NCI-H82 treated with DMSO at 0.1 percent for 48 hours (cell line): ENCODE data around the gene GALNT7.
"Not testable (repeated sequence)": the region's sequence is repeated elsewhere in the genome, so short reads cannot be mapped to it uniquely, and the experiment has no call there.

ENCODE experiments used
- DNase-seq: peaks from one replicate; lab custom pipeline; 2025; ENCODE audit not compliant: unreplicated experiment; lab: John Stamatoyannopoulos, UW

Gene GALNT7

DNA sequence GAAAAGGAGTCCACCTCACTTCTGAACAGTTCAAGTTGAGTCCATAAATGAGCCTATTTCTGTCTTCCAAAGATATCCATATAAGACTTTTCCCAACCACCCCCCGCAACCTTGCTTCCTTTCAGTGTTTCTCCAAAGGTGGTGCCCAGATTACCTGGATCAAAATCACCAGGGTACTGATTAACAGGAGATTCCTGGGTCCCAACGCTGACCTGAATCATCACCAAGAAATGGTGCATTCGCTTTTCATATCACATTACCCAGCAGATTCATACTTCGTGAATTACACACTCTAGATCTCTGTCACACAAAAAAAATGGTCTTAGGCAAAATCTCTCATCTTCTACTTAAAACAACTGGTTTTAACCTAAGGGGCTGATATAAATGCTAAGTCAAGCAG is 2.1 kb upstream of the GALNT7 start:
- DNase-seq = no peak

DNA sequence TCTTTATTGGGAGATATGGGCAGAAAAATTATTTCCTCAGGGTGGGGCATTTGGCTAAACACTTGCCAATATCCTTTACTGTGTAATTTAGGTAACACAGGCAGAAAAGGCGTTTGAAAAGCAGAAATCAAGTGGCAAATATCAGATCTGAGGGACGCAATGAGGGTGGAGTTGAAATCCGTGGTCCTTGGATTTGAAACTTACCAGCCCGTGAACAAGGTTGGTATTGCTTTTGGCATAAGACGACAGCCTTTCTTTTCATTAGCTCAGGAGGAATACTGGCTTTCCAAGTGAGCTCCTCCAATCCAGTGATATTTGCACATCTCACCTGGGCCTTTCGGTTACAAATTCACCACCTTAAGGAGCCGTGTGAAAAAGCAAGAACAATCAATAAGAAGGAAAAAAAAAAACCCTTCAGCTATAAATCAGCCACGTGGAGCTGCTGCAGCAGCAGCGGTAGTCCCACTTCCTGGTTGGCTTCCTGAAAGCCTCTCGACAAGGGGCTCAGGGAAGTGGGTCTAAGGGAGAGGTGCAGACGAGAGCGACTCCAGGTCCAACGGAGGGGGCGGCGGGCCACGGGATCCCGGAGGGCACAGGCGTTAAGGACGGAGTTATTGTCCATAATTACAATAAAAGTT is 734 bp upstream of the GALNT7 start:
- DNase-seq = no peak

DNA sequence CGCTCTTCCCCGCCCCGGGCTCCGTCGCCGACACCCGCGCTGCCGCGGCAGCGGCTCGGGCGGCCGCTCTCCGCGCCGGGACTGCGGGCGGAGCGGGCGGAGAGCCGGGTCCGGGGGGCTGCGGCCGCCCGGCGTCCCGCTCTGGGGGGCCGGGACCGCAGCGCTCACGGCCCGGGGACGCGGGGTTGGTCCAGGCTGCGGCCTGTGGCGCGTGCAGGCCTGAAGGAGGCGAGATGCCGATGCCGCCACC is 492 bp downstream of the GALNT7 start:
- DNase-seq = no peak

DNA sequence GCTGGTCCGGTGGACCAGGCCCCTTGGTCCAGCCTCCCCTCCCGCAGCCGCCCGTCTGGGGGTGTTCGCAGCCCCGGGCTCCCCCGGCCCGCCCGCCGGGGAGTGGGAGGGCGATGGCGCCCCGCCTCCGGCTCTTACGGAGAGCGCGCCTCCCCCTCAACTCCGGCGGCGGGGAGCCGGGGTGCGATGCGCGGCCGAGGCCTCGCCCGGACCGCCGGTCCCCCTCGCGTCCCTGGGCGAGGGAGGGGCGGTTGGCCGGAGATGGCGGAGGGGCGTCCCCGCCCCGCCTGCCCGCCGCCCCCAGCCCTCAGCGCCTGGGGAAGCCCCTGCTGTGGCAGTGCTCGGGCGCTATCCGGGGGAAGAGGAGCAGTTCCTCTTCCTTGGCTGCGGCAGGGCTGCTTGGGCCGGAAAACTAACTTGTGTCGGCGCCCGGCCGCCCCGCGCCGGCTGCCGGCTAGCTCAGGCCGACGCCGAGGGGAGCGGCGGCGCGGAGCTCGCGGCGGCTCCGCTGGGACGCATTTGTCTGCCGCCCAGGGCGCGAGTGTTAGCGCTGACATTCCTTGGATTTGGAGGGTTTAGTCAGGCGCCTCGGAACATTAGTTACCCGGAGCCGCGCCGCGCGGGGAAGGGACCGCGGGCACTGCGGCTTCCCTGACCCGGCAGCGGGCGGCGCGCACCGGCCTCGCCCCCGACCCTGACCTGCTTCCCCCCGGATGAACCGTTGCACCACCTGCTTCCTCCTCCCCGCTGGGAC is 994 bp downstream of the GALNT7 start:
- no peak for DNase-seq

DNA sequence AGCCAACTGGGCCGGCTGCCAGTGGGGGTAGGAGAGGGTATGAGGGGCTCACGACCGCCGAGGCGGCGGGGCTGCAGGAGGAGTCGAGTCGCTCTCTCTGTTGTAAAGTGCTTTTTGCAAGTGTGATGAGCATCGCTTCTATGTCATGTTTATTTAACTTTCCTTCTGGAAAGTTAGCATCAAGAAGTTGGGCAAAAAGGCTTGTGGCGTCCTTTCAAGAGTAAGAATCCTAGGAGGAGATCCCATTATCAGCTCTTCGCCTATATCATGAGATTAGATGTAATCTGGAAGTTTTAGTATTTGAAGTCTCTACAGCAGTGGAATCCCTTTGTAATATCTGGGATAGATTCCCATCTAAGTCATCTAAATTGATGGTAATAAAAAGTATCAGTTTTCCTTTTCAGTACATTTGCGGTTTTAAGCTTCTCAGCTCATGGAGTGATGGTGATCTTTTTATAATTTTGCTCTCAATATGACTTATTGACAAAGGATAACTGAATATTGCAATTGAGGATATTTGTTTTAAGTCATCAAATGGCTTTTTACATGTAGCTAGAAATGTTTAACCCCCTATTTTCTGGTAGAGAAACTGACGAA is 1.7 kb downstream of the GALNT7 start:
- peak; percentile 34 for DNase-seq

DNA sequence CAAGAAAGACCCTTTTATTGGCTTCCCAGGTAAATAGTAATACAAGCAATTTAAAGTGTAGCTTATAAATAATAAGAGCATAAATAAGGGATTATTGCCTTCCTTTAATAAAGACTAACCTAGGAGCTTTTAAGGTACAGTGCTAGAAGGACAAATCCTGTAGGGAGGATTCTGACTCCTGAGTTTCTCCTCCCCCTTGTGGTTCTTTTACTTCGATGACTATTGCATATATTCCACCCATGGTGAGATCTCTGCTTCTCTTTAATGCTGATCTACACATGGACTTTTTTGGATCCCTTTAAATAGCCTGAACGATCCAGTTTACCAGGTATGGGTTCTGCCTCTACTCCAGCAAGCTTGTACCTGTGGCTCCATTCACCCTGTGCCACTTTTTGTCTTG is 2.5 kb downstream of the GALNT7 start:
- DNase-seq = no peak

DNA sequence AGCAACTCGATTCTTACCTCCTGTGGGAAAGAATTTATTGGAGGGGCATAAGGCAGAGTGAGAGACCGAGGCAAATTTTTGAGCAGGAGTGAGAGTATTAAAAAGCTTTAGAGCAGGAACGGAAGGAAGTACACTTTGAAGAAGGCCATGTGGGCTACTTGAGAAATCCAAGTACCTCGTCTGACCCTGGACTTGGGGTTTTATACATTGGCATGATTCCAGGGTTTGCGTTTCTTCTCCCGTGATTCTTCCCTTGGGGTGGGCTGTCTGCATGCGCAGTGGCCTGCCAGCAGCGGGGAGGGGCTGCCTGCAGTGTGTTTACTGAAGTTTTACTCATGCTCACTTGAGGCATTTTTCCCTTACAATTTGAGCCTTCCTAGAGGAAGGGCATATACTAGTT is 3.4 kb downstream of the GALNT7 start:
- DNase-seq = no peak

DNA sequence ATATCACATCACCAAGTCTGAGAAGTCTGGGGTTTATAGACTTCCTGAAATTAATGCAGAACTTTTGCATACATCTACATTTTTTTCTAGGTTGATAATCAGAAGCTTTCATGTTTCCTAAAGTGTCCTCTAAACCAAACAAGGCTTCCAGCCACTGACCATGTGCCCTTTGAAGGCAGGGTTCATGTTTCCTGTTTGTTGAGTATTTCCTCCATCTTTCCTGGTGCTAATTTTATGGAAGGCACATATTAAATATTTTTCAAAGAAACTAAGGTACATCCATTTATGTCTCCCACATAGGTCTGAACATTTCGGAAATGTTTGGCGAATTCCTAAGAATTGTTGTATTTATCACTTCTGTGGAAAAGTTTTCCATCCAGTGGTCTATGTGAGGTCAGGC is 5.6 kb downstream of the GALNT7 start:
- DNase-seq = no peak

DNA sequence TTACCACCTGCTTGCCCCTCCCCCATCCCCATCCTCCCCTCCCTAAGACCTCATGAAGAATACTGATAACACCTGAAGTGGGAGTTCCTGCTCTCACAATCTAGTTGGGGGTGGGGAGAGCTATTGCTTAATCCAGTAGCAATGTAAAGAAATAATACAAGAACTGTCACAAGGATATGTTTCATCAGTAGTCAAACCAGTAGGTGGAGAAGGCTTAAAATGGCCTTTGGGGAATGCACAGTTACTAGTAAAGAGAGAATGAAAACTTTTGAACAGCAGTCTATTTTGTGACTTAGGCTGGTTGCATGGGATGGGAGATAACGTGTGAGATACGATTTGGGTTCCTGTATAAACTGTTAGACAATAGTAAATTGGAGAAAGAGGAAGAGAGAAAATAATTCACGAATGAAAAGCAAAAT is 6.0 kb downstream of the GALNT7 start:
- no peak for DNase-seq

DNA sequence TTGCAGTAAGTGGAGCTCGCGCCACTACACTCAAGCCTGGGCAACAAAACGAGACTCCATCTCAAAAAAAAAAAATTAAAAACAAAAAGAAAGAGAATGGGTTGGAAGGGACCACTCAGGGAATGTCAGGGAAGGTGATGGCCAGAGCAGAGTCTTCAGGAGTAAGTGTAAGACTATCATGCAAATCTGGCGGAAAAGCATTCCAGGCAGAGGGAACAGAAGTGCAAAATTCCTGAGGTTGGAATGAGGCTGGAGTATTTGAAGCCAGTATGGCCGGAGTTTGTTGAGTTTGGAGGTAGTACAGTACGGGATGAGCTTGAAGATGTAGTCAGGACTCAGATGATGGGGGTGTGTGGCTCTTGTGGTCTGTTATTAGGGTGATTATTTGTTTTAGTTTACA is 7.4 kb downstream of the GALNT7 start:
- DNase-seq = no peak

DNA sequence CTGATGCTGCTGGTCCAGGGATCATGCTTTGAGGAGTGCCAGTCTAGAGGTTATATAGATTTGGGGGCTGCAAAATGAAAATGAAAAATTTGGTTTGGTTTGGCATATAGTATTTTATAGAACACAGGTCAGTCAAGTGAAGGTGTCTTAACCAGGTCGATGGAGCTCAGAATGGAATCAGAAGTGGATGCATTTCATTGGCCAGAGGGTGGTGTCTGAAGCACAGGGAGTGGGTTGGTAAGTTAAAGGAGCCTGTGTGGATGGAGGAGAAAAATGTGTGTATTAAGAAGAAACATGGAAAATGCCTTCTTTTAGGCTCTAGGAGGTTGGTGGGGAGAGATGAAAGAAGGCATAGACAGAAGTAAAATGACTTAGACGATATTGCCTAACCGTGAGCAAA is 8.6 kb downstream of the GALNT7 start:
- no peak for DNase-seq

DNA sequence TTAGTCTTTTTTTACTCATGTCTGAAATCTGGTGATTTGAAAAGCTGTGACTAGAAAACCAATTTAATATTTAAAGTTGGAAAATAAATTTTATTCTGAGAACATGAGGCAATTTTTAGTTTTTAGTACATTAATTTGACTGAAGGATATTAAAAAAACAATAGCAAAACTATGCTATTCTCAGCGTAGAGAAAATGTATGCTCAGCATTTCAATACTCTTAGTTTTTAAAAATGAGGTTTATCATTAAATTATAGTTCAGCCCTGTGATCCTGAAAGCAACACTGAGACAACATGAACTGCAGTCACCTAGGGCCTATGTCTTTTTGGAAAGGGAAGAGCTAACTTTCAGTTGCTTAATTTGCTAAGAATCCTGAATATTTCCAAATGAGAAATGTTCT is 9.5 kb downstream of the GALNT7 start:
- DNase-seq = no peak

DNA sequence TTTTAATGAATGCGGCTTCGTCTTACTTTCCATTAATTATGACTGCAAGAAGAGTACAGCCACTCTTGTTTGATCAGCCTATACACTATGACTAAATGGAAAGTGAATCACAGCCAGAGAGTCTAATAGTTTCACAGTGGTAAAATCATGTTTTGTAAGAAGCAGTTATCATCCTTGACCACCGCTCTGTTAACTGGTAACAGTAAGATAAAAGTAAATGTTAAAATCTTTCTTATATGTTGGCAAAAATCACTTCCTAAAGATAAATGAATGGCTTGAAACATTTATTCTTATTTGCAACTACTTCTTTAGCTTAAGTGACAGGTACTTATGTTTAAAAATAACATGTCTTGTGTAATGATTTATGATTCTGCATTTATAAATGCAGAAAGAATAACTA is 13.2 kb downstream of the GALNT7 start:
- DNase-seq = no peak

DNA sequence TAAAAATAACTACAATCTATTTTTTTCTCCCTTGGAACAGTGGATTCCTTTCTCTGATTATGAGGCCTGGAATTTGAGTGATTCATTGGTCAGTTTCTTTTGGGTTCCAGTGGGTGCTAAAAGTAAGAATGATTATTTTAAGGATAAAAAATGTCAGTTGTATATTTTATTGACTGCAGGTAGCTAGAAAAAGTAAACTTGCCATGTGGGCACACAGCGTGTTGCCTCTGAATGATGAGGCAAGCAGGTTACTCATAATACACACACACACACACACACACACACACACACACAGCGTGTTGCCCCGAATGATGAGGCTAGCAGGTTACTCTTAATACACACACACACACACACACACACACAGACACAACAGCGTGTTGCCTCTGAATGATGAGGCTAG is 13.8 kb downstream of the GALNT7 start:
- DNase-seq = no peak

DNA sequence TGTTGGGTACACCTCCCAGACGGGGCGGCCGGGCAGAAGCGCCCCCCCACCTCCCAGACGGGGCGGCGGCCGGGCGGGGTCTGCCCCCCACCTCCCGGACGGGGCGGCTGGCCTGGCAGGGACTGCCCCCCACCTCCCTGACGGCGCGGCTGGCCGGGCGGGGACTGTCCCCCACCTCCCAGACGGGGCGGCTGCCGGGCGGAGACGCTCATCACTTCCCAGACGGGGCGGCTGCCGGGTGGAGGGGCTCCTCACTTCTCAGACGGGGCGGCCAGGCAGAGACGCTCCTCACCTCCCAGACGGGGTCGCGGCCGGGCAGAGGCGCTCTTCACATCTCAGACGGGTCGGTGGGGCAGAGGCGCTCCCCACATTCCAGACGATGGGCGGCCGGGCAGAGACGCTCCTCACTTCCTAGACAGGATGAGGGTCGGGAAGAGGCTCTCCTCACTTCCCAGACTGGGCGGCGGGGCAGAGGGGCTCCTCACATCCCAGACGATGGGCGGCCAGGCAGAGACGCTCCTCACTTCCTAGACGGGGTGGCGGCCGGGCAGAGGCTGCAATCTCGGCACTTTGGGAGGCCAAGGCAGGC is 15.1 kb downstream of the GALNT7 start:
- not testable (repeated sequence) for DNase-seq

DNA sequence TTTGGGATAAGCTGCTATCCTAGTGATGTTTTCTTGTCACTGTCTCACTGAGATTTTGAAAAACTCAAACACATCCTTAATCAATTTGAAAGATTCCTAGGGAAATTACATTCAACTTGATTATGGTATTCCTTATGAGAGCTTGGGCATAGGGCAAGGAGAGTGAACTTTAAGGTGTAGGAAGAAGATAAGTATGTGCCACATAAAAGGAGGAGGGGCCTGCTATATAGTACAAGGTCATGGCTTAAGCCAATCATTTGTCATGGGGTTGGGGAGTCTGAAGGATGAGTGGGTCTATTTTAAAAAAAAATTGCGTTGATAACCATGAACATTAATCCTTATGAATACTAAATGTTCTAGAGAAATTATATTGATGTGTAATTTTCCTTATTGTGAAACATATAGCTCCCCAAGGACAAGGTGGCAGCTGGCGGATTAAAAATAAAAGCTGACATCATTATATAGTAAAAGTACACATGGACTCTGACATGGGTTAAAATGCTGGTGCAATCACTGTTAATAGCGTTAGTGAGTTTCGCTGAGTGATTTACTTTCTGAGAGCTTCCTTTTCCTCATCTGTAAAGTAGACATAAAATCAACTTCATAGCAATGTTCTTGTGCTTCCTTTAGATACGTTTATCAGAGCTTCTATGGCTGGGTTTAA is 17.4 kb downstream of the GALNT7 start:
- no peak for DNase-seq

DNA sequence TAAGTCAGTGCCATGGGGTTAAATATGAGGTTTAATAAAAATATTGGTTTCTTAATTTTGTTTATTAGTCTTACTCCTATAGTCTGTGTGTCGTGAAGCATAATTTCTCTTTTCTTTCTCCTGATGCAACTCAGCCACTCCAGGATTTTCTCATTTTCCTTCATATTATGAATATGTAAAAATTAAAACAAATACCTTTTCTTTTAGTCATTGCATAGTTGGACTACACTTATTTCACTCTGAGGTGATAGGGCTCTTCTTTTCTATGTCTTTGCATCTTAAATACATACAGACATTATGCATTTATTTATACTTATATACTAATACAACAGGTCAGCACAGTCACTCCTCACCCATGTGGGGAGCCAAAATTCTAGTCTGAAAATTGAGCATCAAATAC is 19.1 kb downstream of the GALNT7 start:
- DNase-seq = no peak

DNA sequence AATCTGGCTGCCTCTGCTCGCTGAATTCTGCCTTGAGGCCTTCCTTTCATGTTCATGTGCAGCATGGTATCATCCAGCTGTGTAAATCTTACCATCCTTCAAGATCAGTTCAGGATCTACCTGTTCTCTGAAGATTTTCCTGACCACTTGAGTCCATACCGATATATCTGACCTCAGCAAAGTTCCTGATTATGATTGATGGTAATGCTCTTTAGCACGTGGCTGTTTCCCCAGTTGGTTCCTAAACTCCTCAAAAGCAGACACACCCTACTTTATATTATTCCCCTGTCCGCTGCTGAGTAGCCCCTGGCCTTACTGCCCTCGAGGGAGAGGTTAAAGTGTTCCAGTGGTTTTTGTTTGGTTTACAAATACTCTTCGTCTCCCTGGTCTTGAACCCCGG is 20.0 kb downstream of the GALNT7 start:
- no peak for DNase-seq

DNA sequence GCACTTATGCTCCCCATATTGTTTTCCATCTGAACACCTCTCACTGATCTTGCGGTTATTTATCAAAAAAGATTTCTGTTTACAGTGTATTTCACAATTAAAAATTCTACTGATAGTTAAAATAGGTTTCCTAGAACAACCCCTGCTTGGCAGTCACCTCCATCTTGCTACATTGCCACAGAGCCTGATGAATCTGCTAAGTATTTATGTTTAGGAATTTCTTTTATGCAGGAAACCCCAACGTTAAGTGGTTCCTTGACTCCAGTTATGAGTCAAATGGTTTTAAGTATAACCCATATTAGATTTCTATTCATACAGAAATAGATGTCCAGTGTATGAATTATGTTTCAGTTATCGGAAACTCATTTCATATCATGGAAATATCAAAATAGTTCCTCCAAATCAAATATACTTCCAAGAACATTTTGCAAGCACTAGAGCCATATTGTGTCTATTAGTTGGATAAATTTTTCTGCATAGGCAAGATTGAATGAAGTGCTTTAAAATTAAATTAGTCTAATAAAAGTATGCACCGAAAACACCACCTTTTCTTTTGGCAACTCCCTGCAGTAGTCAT is 20.6 kb downstream of the GALNT7 start:
- DNase-seq = no peak

DNA sequence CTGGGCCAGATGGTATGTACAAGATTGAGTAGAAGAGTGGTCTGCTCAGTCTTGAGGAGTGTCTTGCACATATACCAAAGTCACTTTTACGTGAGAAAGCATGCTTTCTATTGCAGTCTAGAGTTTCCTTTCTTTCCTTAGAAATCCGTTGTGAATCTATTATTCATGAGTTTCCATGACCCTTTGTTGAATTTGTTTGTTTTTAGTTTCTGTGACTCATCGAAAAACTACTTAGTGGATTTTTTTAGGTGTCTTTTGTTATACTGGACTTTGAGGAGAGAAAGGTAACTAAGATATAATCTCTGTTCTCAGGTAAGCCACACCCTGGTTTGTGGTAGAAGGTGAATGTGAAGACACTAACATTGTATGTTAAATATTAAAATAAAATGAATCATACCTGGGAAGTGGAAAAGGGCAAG is 23.0 kb downstream of the GALNT7 start:
- DNase-seq = no peak

DNA sequence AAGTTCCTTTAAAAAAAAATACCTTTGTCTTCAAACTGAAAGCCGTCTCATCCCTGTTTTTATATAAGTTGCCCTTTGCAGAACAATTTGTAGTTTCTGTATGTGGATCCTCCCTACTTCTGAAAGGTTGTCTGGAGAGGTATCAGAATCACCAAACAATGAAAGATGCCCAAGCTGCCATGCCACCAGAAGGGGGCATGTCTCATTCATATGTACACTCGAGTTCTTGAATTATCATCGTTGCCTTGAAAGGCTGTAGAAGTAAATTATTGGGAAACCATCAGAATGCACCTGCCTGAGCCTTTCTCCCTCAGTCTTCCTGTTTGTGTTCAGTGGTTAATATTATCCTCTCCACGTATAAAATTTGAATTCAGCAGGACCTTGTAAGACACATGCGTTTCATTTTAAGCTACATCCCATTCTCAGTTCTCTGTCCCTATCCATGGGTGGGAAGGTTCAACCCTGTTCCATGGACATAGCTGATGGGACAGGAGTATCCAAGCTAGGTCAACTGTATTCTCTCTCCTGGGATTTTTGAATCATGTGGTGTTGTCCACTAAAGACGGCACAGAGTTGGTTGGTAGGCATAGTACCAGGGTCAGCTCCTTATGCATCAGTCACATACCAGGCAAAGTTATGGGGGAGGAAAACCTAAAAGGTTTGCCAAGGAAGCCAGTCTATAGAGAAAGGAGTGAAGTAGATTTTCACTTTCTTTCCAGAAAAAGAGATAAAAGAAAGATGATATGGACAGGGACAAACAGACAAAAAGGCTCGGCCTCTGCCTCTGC is 24.0 kb downstream of the GALNT7 start:
- no peak for DNase-seq
